PFSK-1 (cell line): Measurements from ENCODE around the gene LCN15.

Source experiments
- FOXP2 ChIP-seq: optimal IDR thresholded peaks from 2 replicates; pipeline ENCODE3; 2011; ENCODE audit warnings: borderline replicate concordance, control low read depth, inconsistent platforms; ENCODE audit not compliant: insufficient read depth; ENCODE audit errors: extremely low read length, extremely low read depth
- POLR2AphosphoS5 ChIP-seq: IDR thresholded peaks from 2 replicates; pipeline ENCODE4 v1.6.1; 2012; ENCODE audit warnings: low read depth, mild to moderate bottlenecking, control low read depth, low read length, moderate library complexity
- REST ChIP-seq, 2 experiments: IDR thresholded peaks; 2 replicates each; pipeline versions ENCODE4 v1.6.1 to v1.8.0; 2011 to 2012; ENCODE audit warnings: low read depth in 2 of 2, low read length in 2 of 2, control low read depth in 1 of 2, inconsistent platforms in 1 of 2, mild to moderate bottlenecking in 1 of 2, moderate library complexity in 1 of 2; ENCODE audit not compliant: insufficient read depth in 1 of 2
- SIN3A ChIP-seq: IDR thresholded peaks from 2 replicates; pipeline ENCODE4 v1.6.1; 2012; ENCODE audit warnings: mild to moderate bottlenecking, low read length, moderate library complexity, borderline replicate concordance; ENCODE audit not compliant: insufficient read depth
- TAF1 ChIP-seq: IDR thresholded peaks from 2 replicates; pipeline ENCODE4 v1.6.1; 2012; ENCODE audit warnings: low read length, control low read depth, borderline replicate concordance; ENCODE audit not compliant: insufficient read depth

- no peak for TF ChIP-seq POLR2AphosphoS5
- TF ChIP-seq REST (IDR thresholded peaks at IDR 0.05; ENCODE audit: insufficient read depth in 1 of 2, low read depth in 2 of 2, low read length in 2 of 2), result no peak
- no peak for TF ChIP-seq SIN3A
- no peak for TF ChIP-seq TAF1
- TF ChIP-seq FOXP2, result no peak
Measured at GRCh38 chr9:136806631-136807201, 42.4 kb upstream of the LCN15 start.
